Measurements from ENCODE around the gene CDH13. TPM values are rescaled to one million over a fixed set of nuclear protein-coding genes. Genes with fewer than 3 reads are reported as not detected.

CDH13 gene
- total RNA-seq, 2 donors from 2014 or later = not detected

GRCh38 chr16:83312718-83313245 is 686.0 kb downstream of the CDH13 start:
- Mint-ChIP-seq H3K36me3 (ENCODE audit: insufficient read depth in 2 of 2) (no peaks in the 10 kb centered on the region), H3K4me3 (no peak overlapping the region), H3K9me3 (peaks cover 0 to 5% of the 10 kb centered on the region in 2 donors), H3K27ac (no peak overlapping the region), H3K4me1 (ENCODE audit: low read depth) (no peaks in the 10 kb centered on the region), H3K27me3 (ENCODE audit: low read depth) (peaks cover 5% of the 10 kb centered on the region)
- ATAC-seq (replicated peaks in 1 of 2) (no peak), DNase-seq (no peak)

- no peak overlapping the region for H3K27ac Mint-ChIP-seq
- peaks cover 0 to 5% of the 10 kb centered on the region in 2 donors for H3K9me3 Mint-ChIP-seq
- no peaks in the 10 kb centered on the region for H3K36me3 Mint-ChIP-seq (ENCODE audit: insufficient read depth in 2 of 2)
- no peak for DNase-seq
- no peak overlapping the region for H3K4me3 Mint-ChIP-seq
- ATAC-seq (replicated peaks in 1 of 2) = no peak
- H3K27me3 Mint-ChIP-seq (ENCODE audit: low read depth) = no peaks in the 10 kb centered on the region
- H3K4me1 Mint-ChIP-seq (ENCODE audit: low read depth) = no peaks in the 10 kb centered on the region
These were observed 688.5 kb downstream of the CDH13 start for GRCh38 chr16:83315271-83315670.

- Mint-ChIP-seq H3K36me3 (ENCODE audit: insufficient read depth in 2 of 2) (no peaks in the 10 kb centered on the region), H3K27ac (no peak overlapping the region), H3K4me1 (ENCODE audit: low read depth) (no peaks in the 10 kb centered on the region), H3K4me3 (no peak overlapping the region), H3K27me3 (ENCODE audit: low read depth) (no peaks in the 10 kb centered on the region), H3K9me3 (peaks cover 0 to 5% of the 10 kb centered on the region in 2 donors)
- DNase-seq (no peak), ATAC-seq (replicated peaks in 1 of 2) (no peak)
These were observed 689.7 kb downstream of the CDH13 start for GRCh38 chr16:83316458-83316857.

GRCh38 chr16:83318390-83318789 is 691.6 kb downstream of the CDH13 start:
- Mint-ChIP-seq H3K9me3 (peaks cover 0 to 5% of the 10 kb centered on the region in 2 donors), H3K27me3 (ENCODE audit: low read depth) (no peaks in the 10 kb centered on the region), H3K36me3 (ENCODE audit: insufficient read depth in 2 of 2) (no peaks in the 10 kb centered on the region), H3K4me1 (ENCODE audit: low read depth) (no peaks in the 10 kb centered on the region), H3K27ac (no peak overlapping the region), H3K4me3 (no peak overlapping the region)
- DNase-seq (no peak), ATAC-seq (replicated peaks in 1 of 2) (no peak)

- no peak for ATAC-seq (replicated peaks in 1 of 2)
These were observed 702.2 kb downstream of the CDH13 start for GRCh38 chr16:83328936-83329335.

GRCh38 chr16:83329441-83329840 is 702.7 kb downstream of the CDH13 start:
- H3K9me3 Mint-ChIP-seq = peaks cover 0 to 6% of the 10 kb centered on the region in 2 donors
- no peaks in the 10 kb centered on the region for H3K4me1 Mint-ChIP-seq (ENCODE audit: low read depth)
- no peaks in the 10 kb centered on the region for H3K27me3 Mint-ChIP-seq (ENCODE audit: low read depth)
- H3K36me3 Mint-ChIP-seq (ENCODE audit: insufficient read depth in 2 of 2) = no peaks in the 10 kb centered on the region
- H3K4me3 Mint-ChIP-seq = no peak overlapping the region
- ATAC-seq (replicated peaks in 1 of 2) (no peak), DNase-seq (no peak)
- H3K27ac Mint-ChIP-seq = no peak overlapping the region

More at GRCh38 chr16:83328936-83329335, 702.2 kb downstream of the CDH13 start:
- no peaks in the 10 kb centered on the region for H3K27me3 Mint-ChIP-seq (ENCODE audit: low read depth)
- no peaks in the 10 kb centered on the region for H3K4me1 Mint-ChIP-seq (ENCODE audit: low read depth)
- no peak overlapping the region for H3K27ac Mint-ChIP-seq
- no peaks in the 10 kb centered on the region for H3K36me3 Mint-ChIP-seq (ENCODE audit: insufficient read depth in 2 of 2)
- H3K9me3 Mint-ChIP-seq = peaks cover 0 to 6% of the 10 kb centered on the region in 2 donors
- H3K4me3 Mint-ChIP-seq = no peak overlapping the region
- DNase-seq = no peak

GRCh38 chr16:83330251-83330650 is 703.5 kb downstream of the CDH13 start:
- H3K9me3 Mint-ChIP-seq = peaks cover 0 to 6% of the 10 kb centered on the region in 2 donors
- H3K4me3 Mint-ChIP-seq = no peak overlapping the region
- H3K27ac Mint-ChIP-seq = no peak overlapping the region
- no peaks in the 10 kb centered on the region for H3K4me1 Mint-ChIP-seq (ENCODE audit: low read depth)
- no peaks in the 10 kb centered on the region for H3K36me3 Mint-ChIP-seq (ENCODE audit: insufficient read depth in 2 of 2)
- ATAC-seq (replicated peaks in 1 of 2) (no peak), DNase-seq (no peak)
- H3K27me3 Mint-ChIP-seq (ENCODE audit: low read depth) = no peaks in the 10 kb centered on the region

- H3K27ac Mint-ChIP-seq = no peak overlapping the region
- no peaks in the 10 kb centered on the region for H3K4me1 Mint-ChIP-seq (ENCODE audit: low read depth)
- H3K27me3 Mint-ChIP-seq (ENCODE audit: low read depth) = no peaks in the 10 kb centered on the region
- DNase-seq (no peak), ATAC-seq (replicated peaks in 1 of 2) (no peak)
- H3K36me3 Mint-ChIP-seq (ENCODE audit: insufficient read depth in 2 of 2) = no peaks in the 10 kb centered on the region
- H3K4me3 Mint-ChIP-seq = no peak overlapping the region
- H3K9me3 Mint-ChIP-seq = no peaks in the 10 kb centered on the region
These were observed 708.3 kb downstream of the CDH13 start for GRCh38 chr16:83335076-83335475.

GRCh38 chr16:83336603-83337002 is 709.8 kb downstream of the CDH13 start:
- no peaks in the 10 kb centered on the region for H3K27me3 Mint-ChIP-seq (ENCODE audit: low read depth)
- H3K36me3 Mint-ChIP-seq (ENCODE audit: insufficient read depth in 2 of 2) = no peaks in the 10 kb centered on the region
- H3K27ac Mint-ChIP-seq = no peak overlapping the region
- H3K4me1 Mint-ChIP-seq (ENCODE audit: low read depth) = no peaks in the 10 kb centered on the region
- no peak for ATAC-seq (replicated peaks in 1 of 2)
- H3K9me3 Mint-ChIP-seq = no peaks in the 10 kb centered on the region
- no peak overlapping the region for H3K4me3 Mint-ChIP-seq
- no peak for DNase-seq

GRCh38 chr16:83338138-83338537 is 711.4 kb downstream of the CDH13 start:
- Mint-ChIP-seq H3K27me3 (ENCODE audit: low read depth) (no peaks in the 10 kb centered on the region), H3K36me3 (ENCODE audit: insufficient read depth in 2 of 2) (no peaks in the 10 kb centered on the region), H3K4me3 (no peak overlapping the region), H3K4me1 (ENCODE audit: low read depth) (no peaks in the 10 kb centered on the region), H3K27ac (no peak overlapping the region), H3K9me3 (no peaks in the 10 kb centered on the region)
- DNase-seq (no peak), ATAC-seq (replicated peaks in 1 of 2) (no peak)

GRCh38 chr16:83338941-83339340 is 712.2 kb downstream of the CDH13 start:
- no peak overlapping the region for H3K27ac Mint-ChIP-seq
- H3K27me3 Mint-ChIP-seq (ENCODE audit: low read depth) = no peaks in the 10 kb centered on the region
- H3K4me1 Mint-ChIP-seq (ENCODE audit: low read depth) = no peaks in the 10 kb centered on the region
- H3K36me3 Mint-ChIP-seq (ENCODE audit: insufficient read depth in 2 of 2) = no peaks in the 10 kb centered on the region
- H3K9me3 Mint-ChIP-seq = no peaks in the 10 kb centered on the region
- no peak for ATAC-seq (replicated peaks in 1 of 2)
- H3K4me3 Mint-ChIP-seq = no peak overlapping the region
- DNase-seq = no peak

- H3K9me3 Mint-ChIP-seq = peaks cover 0 to 1% of the 10 kb centered on the region in 2 donors
- H3K27me3 Mint-ChIP-seq (ENCODE audit: low read depth) = no peaks in the 10 kb centered on the region
- no peak overlapping the region for H3K27ac Mint-ChIP-seq
- ATAC-seq (replicated peaks in 1 of 2) (no peak), DNase-seq (no peak)
- no peaks in the 10 kb centered on the region for H3K4me1 Mint-ChIP-seq (ENCODE audit: low read depth)
- no peaks in the 10 kb centered on the region for H3K36me3 Mint-ChIP-seq (ENCODE audit: insufficient read depth in 2 of 2)
- H3K4me3 Mint-ChIP-seq = no peak overlapping the region
These were observed 717.2 kb downstream of the CDH13 start for GRCh38 chr16:83343935-83344366.

- DNase-seq (no peak), ATAC-seq (replicated peaks in 1 of 2) (no peak)
- no peaks in the 10 kb centered on the region for H3K4me1 Mint-ChIP-seq (ENCODE audit: low read depth)
- H3K36me3 Mint-ChIP-seq (ENCODE audit: insufficient read depth in 2 of 2) = no peaks in the 10 kb centered on the region
- H3K27me3 Mint-ChIP-seq (ENCODE audit: low read depth) = no peaks in the 10 kb centered on the region
- peaks cover 0 to 1% of the 10 kb centered on the region in 2 donors for H3K9me3 Mint-ChIP-seq
- H3K4me3 Mint-ChIP-seq = no peak overlapping the region
- no peak overlapping the region for H3K27ac Mint-ChIP-seq
These were observed 719.3 kb downstream of the CDH13 start for GRCh38 chr16:83345846-83346640.

GRCh38 chr16:83348991-83349390 is 722.2 kb downstream of the CDH13 start:
- no peak overlapping the region for H3K4me3 Mint-ChIP-seq
- peaks cover 0 to 1% of the 10 kb centered on the region in 2 donors for H3K9me3 Mint-ChIP-seq
- ATAC-seq (replicated peaks in 1 of 2) (no peak), DNase-seq (no peak)
- H3K27me3 Mint-ChIP-seq (ENCODE audit: low read depth) = no peaks in the 10 kb centered on the region
- H3K27ac Mint-ChIP-seq = no peak overlapping the region
- H3K36me3 Mint-ChIP-seq (ENCODE audit: insufficient read depth in 2 of 2) = no peaks in the 10 kb centered on the region
- no peaks in the 10 kb centered on the region for H3K4me1 Mint-ChIP-seq (ENCODE audit: low read depth)

Data from activated T-cell treated with anti-CD3 and anti-CD28 coated beads, Interleukin-2, amount 50 U/mL, for 72 hours (primary cell).